HepG2 (cell line): ENCODE results near the gene C20orf204. TPM values are rescaled to one million over a fixed set of nuclear protein-coding genes. Genes with fewer than 3 reads are reported as not detected.
A peak's percentile ranks its signal among the peaks of the same experiment; 100 is the strongest.

Source experiments
- ATF4 ChIP-seq, 2 experiments: fragments of 450-650 bp in 1 of 2; sonication (generic) in 1 of 2; formaldehyde crosslinking; IDR thresholded peaks; 2 replicates each; pipeline versions ENCODE4 v1.5.0 to v1.8.0; 2020 to 2022; ENCODE audit warnings: mild to moderate bottlenecking in 1 of 2, missing genetic modification reagents in 1 of 2
- ATRX ChIP-seq: sonication (generic); formaldehyde crosslinking; IDR thresholded peaks from 2 replicates; pipeline ENCODE4 v1.4.0; 2020; ENCODE audit warnings: missing genetic modification reagents, borderline replicate concordance
- CBX1 ChIP-seq: IDR thresholded peaks from one replicate; pipeline ENCODE4 v1.6.1; 2016; ENCODE audit warnings: antibody characterized with exemption, low read depth
- CC2D1A ChIP-seq: sonication (generic); formaldehyde crosslinking; IDR thresholded peaks from 2 replicates; pipeline ENCODE4 v1.8.1; 2023; ENCODE audit warnings: mild to moderate bottlenecking, missing genetic modification reagents
- CENPT ChIP-seq: sonication (generic); formaldehyde crosslinking; IDR thresholded peaks from 2 replicates; pipeline ENCODE4 v1.8.0; 2022; ENCODE audit warnings: low read depth, mild to moderate bottlenecking, moderate library complexity, missing genetic modification reagents
- FOXK2 ChIP-seq: fragments of 450-650 bp; IDR thresholded peaks from 2 replicates; pipeline ENCODE4 v1.6.1; 2016
- NFYC ChIP-seq: IDR thresholded peaks from 2 replicates; pipeline ENCODE4 v1.6.1; 2016; ENCODE audit warnings: missing genetic modification reagents, missing compliant biosample characterization
- PRPF4 ChIP-seq: fragments of 200-400 bp; formaldehyde crosslinking; IDR thresholded peaks from 2 replicates; pipeline ENCODE4 v1.6.1; 2016; ENCODE audit warnings: low read length, low read depth; ENCODE audit not compliant: poor library complexity, severe bottlenecking
- RBFOX2 ChIP-seq: fragments of 200-400 bp; formaldehyde crosslinking; IDR thresholded peaks from 2 replicates; pipeline ENCODE4 v1.6.1; 2017; ENCODE audit warnings: low read depth, mild to moderate bottlenecking, low read length
- SALL1 ChIP-seq: sonication (generic); formaldehyde crosslinking; IDR thresholded peaks from 2 replicates; pipeline ENCODE4 v1.8.0; 2022; ENCODE audit warnings: mild to moderate bottlenecking, missing genetic modification reagents
- ZC3H4 ChIP-seq: sonication (generic); formaldehyde crosslinking; IDR thresholded peaks from 2 replicates; pipeline ENCODE4 v1.4.0; 2020; ENCODE audit warnings: missing genetic modification reagents, borderline replicate concordance
- ZFAT ChIP-seq: sonication (generic); formaldehyde crosslinking; conservative IDR thresholded peaks from 2 replicates; pipeline ENCODE4 v1.8.1; 2023; ENCODE audit warnings: missing genetic modification reagents, inconsistent platforms
- ZFX ChIP-seq: sonication (generic); formaldehyde crosslinking; IDR thresholded peaks from 2 replicates; pipeline ENCODE4 v1.4.0; 2020; ENCODE audit warnings: mild to moderate bottlenecking, low read depth, missing genetic modification reagents, moderate library complexity
- ZKSCAN8 ChIP-seq: IDR thresholded peaks from 2 replicates; pipeline ENCODE4 v1.6.1; 2016; ENCODE audit warnings: borderline replicate concordance, missing genetic modification reagents, missing compliant biosample characterization
- ZNF10 ChIP-seq: sonication (generic); formaldehyde crosslinking; IDR thresholded peaks from 2 replicates; pipeline ENCODE4 v1.4.0; 2020; ENCODE audit warnings: mild to moderate bottlenecking, low read depth, missing genetic modification reagents, borderline replicate concordance
- ZNF224 ChIP-seq: sonication (generic); formaldehyde crosslinking; IDR thresholded peaks from 2 replicates; pipeline ENCODE4 v1.5.0; 2020; ENCODE audit warnings: mild to moderate bottlenecking, missing genetic modification reagents
- ZNF326 ChIP-seq: sonication (generic); formaldehyde crosslinking; IDR thresholded peaks from 2 replicates; pipeline ENCODE4 v1.4.0; 2020; ENCODE audit warnings: missing genetic modification reagents, borderline replicate concordance
- ZNF329 ChIP-seq: sonication (generic); formaldehyde crosslinking; IDR thresholded peaks from 2 replicates; pipeline ENCODE4 v1.9.0; 2021; ENCODE audit warnings: low read depth, mild to moderate bottlenecking, missing genetic modification reagents
- ZNF777 ChIP-seq: sonication (generic); formaldehyde crosslinking; IDR thresholded peaks from 2 replicates; pipeline ENCODE4 v1.4.0; 2020; ENCODE audit warnings: missing genetic modification reagents
- ZNF839 ChIP-seq: sonication (generic); formaldehyde crosslinking; IDR thresholded peaks from 2 replicates; pipeline ENCODE4 v1.4.0; 2020; ENCODE audit warnings: missing genetic modification reagents, mild to moderate bottlenecking, borderline replicate concordance
- ZNF891 ChIP-seq: sonication (generic); formaldehyde crosslinking; IDR thresholded peaks from 2 replicates; pipeline ENCODE4 v1.5.0; 2020; ENCODE audit warnings: mild to moderate bottlenecking, missing genetic modification reagents
- polyA plus RNA-seq, 8 experiments: library from polyadenylated mRNA; depleted of rRNA in 3 of 8; stranded (reverse) in 7 of 8; unstranded in 1 of 8; fragments of >200 nt; fragmentation: Illumina TruSeq in 4 of 8; extraction: Trizol in 4 of 8; gene quantifications; 2 replicates each; pipeline versions ENCODE4 v1.2.1 to v1.2.3, GENCODE V29; 2011 to 2016; ENCODE audit warnings: low read depth in 4 of 8, missing spikeins in 1 of 8, mixed read lengths in 1 of 8; ENCODE audit not compliant: insufficient read depth in 1 of 8
- total RNA-seq, 5 experiments: library from RNA; depleted of rRNA; stranded (reverse); fragments of >200 nt; fragmentation: Illumina TruSeq; extraction: Trizol; gene quantifications; 2 replicates each; pipeline ENCODE4 v1.2.3, GENCODE V29; 2016; ENCODE audit warnings: low read depth in 1 of 5
- TF ChIP-seq, protein P1 (sequence below): sonication (generic); formaldehyde crosslinking; IDR thresholded peaks from 2 replicates; pipeline ENCODE4 v1.8.0; 2022; ENCODE audit warnings: mild to moderate bottlenecking, missing genetic modification reagents, moderate library complexity
- TF ChIP-seq, protein P2 (sequence below): sonication (generic); formaldehyde crosslinking; IDR thresholded peaks from 2 replicates; pipeline ENCODE4 v1.9.0; 2021; ENCODE audit warnings: missing genetic modification reagents, mild to moderate bottlenecking, borderline replicate concordance
- TF ChIP-seq, protein P3 (sequence below): sonication (generic); formaldehyde crosslinking; IDR thresholded peaks from 2 replicates; pipeline ENCODE4 v1.4.0; 2020; ENCODE audit warnings: missing genetic modification reagents

The C20orf204 gene
- total and polyA plus RNA-seq, 2 of the 13 experiments (the other 11 are each of a cell fraction or from before 2014, with no cell fraction given): 22.1 to 80.0 TPM

- TF ChIP-seq ZFAT (CRISPR knock-in tag): no peak
- TF ChIP-seq ZNF10 (CRISPR knock-in tag): no peak
- TF ChIP-seq ZFX: peak; percentile 90
- TF ChIP-seq ZNF891 (CRISPR knock-in tag): no peak
- TF ChIP-seq, protein P1, sequence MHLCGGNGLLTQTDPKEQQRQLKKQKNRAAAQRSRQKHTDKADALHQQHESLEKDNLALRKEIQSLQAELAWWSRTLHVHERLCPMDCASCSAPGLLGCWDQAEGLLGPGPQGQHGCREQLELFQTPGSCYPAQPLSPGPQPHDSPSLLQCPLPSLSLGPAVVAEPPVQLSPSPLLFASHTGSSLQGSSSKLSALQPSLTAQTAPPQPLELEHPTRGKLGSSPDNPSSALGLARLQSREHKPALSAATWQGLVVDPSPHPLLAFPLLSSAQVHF (CRISPR knock-in tag): no peak
- peak; percentile 51; the same call in 1 of the 2 replicates for TF ChIP-seq ZNF224
- no peak for TF ChIP-seq ZNF329
- peak; percentile 21 for TF ChIP-seq CBX1
- TF ChIP-seq ATF4 (CRISPR knock-in tag; IDR thresholded peaks at IDR 0.05): peak in 1 of 2 experiments; percentile 57; a peak in 1 of 4 replicates
- TF ChIP-seq FOXK2: peak; percentile 36; the same call in 1 of the 2 replicates
- no peak for TF ChIP-seq NFYC (CRISPR knock-in tag)
- peak; percentile 94 for TF ChIP-seq SALL1 (CRISPR knock-in tag)
- TF ChIP-seq, protein P2, sequence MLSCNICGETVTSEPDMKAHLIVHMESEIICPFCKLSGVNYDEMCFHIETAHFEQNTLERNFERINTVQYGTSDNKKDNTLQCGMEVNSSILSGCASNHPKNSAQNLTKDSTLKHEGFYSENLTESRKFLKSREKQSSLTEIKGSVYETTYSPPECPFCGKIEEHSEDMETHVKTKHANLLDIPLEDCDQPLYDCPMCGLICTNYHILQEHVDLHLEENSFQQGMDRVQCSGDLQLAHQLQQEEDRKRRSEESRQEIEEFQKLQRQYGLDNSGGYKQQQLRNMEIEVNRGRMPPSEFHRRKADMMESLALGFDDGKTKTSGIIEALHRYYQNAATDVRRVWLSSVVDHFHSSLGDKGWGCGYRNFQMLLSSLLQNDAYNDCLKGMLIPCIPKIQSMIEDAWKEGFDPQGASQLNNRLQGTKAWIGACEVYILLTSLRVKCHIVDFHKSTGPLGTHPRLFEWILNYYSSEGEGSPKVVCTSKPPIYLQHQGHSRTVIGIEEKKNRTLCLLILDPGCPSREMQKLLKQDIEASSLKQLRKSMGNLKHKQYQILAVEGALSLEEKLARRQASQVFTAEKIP (CRISPR knock-in tag): no peak
- TF ChIP-seq ZNF839: no peak; the same call in 1 of the 2 replicates
- peak; percentile 87; the same call in 1 of the 2 replicates for TF ChIP-seq CENPT (CRISPR knock-in tag)
- no peak for TF ChIP-seq ZNF326
- TF ChIP-seq RBFOX2: peak; percentile 86
- TF ChIP-seq ZNF777 (CRISPR knock-in tag): peak; percentile 32; the same call in 1 of the 2 replicates
- no peak for TF ChIP-seq ZC3H4
- peak; percentile 19 for TF ChIP-seq PRPF4
- TF ChIP-seq ATRX: peak; percentile 93; the same call in 1 of the 2 replicates
- no peak for TF ChIP-seq CC2D1A (CRISPR knock-in tag)
- TF ChIP-seq, protein P3, sequence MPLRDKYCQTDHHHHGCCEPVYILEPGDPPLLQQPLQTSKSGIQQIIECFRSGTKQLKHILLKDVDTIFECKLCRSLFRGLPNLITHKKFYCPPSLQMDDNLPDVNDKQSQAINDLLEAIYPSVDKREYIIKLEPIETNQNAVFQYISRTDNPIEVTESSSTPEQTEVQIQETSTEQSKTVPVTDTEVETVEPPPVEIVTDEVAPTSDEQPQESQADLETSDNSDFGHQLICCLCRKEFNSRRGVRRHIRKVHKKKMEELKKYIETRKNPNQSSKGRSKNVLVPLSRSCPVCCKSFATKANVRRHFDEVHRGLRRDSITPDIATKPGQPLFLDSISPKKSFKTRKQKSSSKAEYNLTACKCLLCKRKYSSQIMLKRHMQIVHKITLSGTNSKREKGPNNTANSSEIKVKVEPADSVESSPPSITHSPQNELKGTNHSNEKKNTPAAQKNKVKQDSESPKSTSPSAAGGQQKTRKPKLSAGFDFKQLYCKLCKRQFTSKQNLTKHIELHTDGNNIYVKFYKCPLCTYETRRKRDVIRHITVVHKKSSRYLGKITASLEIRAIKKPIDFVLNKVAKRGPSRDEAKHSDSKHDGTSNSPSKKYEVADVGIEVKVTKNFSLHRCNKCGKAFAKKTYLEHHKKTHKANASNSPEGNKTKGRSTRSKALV (CRISPR knock-in tag): no peak; the same call in 1 of the 2 replicates
- peak; percentile 59; the same call in 1 of the 2 replicates for TF ChIP-seq ZKSCAN8
Observed at GRCh38 chr20:64024141-64024990, 11.6 kb upstream of the C20orf204 start (continued).
